ENCODE measurements around the gene PHLDA3.
"Not testable (repeated sequence)": the region's sequence is repeated elsewhere in the genome, so short reads cannot be mapped to it uniquely, and the experiment has no call there.

The PHLDA3 gene

GRCh38 chr1:201503397-201504176 is 34.6 kb upstream of the PHLDA3 start:
- peak; percentile 85 for DNase-seq (ENCODE audit: low spot score)

- no peak for DNase-seq (ENCODE audit: low spot score)
These were observed 33.5 kb upstream of the PHLDA3 start for GRCh38 chr1:201502511-201502857.

GRCh38 chr1:201501812-201502510 is 33.0 kb upstream of the PHLDA3 start:
- no peak for DNase-seq (ENCODE audit: low spot score)

- no peak for DNase-seq (ENCODE audit: low spot score)
These were observed 32.2 kb upstream of the PHLDA3 start for GRCh38 chr1:201501144-201501543.

GRCh38 chr1:201500670-201501120 is 31.7 kb upstream of the PHLDA3 start:
- no peak for DNase-seq (ENCODE audit: low spot score)

GRCh38 chr1:201499795-201500669 is 31.0 kb upstream of the PHLDA3 start:
- no peak for DNase-seq (ENCODE audit: low spot score)

- no peak for DNase-seq (ENCODE audit: low spot score)
These were observed 30.2 kb upstream of the PHLDA3 start for GRCh38 chr1:201499191-201499590.

GRCh38 chr1:201498621-201499020 is 29.6 kb upstream of the PHLDA3 start:
- DNase-seq (ENCODE audit: low spot score) = no peak

- DNase-seq (ENCODE audit: low spot score) = no peak
These were observed 29.0 kb upstream of the PHLDA3 start for GRCh38 chr1:201497935-201498509.

- DNase-seq (ENCODE audit: low spot score) = no peak
These were observed 27.3 kb upstream of the PHLDA3 start for GRCh38 chr1:201496296-201496690.

GRCh38 chr1:201495551-201496295 is 26.7 kb upstream of the PHLDA3 start:
- DNase-seq (ENCODE audit: low spot score) = no peak

GRCh38 chr1:201493757-201494617 is 25.0 kb upstream of the PHLDA3 start:
- DNase-seq (ENCODE audit: low spot score) = no peak

GRCh38 chr1:201493026-201493656 is 24.2 kb upstream of the PHLDA3 start:
- not testable (repeated sequence) for DNase-seq (ENCODE audit: low spot score)

GRCh38 chr1:201491896-201492511 is 23.0 kb upstream of the PHLDA3 start:
- no peak for DNase-seq (ENCODE audit: low spot score)

GRCh38 chr1:201490708-201491131 is 21.7 kb upstream of the PHLDA3 start:
- no peak for DNase-seq (ENCODE audit: low spot score)

GRCh38 chr1:201489643-201490261 is 20.8 kb upstream of the PHLDA3 start:
- no peak for DNase-seq (ENCODE audit: low spot score)

- peak; percentile 95 for DNase-seq (ENCODE audit: low spot score)
These were observed 20.0 kb upstream of the PHLDA3 start for GRCh38 chr1:201488830-201489589.

- DNase-seq (ENCODE audit: low spot score) = no peak
These were observed 18.8 kb upstream of the PHLDA3 start for GRCh38 chr1:201487742-201488141.
